Inferior parietal cortex (tissue), 1 donor: Measurements from ENCODE around the gene PDE3A.
"Not testable (repeated sequence)": the region's sequence is repeated elsewhere in the genome, so short reads cannot be mapped to it uniquely, and the experiment has no call there.

Experiments
- DNase-seq: peaks from one replicate; pipeline ENCODE4 v3.0.0-alpha.2; 2016; ENCODE audit errors: extremely low spot score

The PDE3A gene

DNA sequence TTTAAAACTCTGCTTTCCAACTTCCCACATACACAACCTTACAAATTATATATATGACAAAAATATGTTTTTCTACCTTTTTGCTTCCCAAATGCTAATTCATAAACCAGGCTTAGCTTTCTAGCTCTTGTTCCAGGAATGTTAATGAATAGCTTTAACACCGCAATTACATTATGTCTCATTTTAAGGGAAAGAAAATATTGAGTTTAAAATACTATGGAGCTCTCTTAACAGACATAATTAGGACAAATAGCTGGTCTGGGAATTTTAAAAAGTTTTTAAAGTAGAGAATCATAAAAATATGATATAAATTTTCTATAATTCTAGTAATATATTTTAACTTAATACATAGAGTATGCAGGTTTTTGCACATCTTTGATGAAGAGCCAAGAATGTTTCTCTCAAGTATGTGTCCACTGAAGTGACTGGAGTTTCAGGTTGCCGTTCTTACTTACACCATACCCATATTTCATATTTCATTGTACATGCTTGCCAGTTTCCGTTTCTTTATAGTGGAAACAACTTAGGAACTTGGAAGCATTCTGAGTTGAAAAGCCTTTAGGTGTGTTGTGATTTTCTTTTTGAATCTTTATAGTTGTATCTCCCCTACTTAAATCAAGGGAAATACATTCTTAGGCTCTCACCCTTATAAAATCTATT is 236.2 kb downstream of the PDE3A start:
- DNase-seq = no peak

DNA sequence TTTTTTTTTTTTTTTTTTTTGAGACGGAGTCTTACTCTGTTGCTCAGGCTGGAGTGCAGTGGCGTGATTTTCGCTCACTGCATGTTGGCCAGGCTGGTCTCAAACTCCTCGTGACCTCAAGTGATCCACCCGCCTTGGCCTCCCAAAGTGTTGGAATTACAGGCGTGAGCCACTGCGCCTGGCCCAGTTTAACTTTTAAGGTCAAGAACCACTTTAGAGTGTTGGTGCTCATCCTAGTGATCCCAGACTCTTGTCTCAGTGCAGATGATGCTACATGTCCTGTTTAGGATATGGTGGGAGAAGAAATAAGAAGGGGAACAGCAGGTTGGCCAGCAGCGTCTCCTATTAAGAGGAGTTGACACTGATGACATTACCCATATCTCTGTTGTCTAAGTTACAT is 246.7 kb downstream of the PDE3A start:
- DNase-seq = not testable (repeated sequence)

DNA sequence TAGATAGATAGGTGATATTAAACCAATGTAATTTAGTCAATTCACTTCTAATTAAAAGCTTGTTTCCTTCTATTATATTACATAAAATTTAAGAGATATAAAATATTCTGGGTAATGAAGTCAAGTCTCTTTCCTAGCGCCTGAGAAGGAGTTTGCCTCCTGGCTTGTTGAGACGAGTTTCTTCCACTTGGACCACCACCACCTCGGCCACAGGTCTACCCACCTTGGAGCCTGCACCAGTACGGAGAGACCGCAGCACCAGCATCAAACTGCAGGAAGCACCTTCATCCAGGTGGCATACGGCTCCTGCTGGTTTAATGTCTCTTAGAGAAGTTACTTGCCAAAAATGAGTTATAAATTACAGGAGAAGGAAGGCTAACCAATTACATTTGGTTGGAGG is 247.8 kb downstream of the PDE3A start:
- no peak for DNase-seq

DNA sequence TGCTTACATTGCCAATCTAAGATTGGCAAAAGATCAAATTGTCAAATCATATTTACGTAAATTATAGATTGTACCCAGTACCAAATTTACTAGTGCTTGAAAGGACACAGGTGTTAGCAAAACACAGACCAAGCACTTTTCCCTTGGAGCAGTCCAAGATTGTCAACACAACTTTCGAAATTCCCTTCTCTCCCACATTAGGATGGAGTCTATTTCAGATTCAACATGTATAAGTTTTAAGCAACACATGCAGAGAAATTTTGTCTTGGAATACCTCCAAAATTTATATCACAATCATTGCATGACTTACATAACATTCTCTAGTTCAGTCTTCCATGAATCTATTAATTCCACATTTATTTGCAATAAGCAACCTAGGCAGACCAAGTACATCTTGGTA is 251.9 kb downstream of the PDE3A start:
- DNase-seq = no peak

DNA sequence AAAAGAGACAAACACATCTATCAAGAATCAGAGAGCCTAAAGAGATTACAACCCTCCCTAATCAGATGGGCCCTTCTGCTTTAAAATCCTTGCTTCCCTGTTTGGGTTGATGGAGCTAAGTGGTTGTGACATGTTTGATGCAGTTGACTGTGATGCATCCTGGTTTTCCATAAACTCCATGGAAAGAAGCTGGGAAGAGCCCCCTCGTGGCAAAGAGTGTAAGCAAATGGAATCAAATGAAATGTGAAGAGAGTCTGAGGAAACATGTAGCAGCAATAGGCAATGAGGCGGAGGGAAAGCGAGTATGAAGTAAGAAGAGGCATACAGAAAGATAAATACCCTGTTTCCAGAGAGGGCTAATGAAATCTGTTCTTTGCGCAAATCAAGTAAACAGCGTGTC is 256.4 kb downstream of the PDE3A start:
- DNase-seq = no peak

DNA sequence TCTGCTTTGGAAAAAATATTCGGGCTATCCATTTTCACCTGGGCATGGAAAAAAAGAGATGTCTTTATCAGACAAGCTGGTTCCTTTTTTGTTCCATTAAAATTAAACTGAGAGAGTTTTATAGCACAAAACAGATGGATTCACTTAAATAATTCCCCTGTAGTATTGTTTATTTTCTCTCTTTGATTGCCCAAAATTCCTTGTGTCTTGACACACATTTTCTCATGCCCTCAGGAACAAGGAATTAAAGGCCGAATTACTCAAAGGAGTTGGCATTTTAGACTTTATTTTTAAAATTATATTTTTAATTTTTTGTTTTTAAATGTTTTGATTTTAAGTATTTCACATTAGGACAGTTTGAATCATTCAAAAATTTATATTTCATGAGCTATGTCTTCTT is 257.2 kb downstream of the PDE3A start:
- no peak for DNase-seq

DNA sequence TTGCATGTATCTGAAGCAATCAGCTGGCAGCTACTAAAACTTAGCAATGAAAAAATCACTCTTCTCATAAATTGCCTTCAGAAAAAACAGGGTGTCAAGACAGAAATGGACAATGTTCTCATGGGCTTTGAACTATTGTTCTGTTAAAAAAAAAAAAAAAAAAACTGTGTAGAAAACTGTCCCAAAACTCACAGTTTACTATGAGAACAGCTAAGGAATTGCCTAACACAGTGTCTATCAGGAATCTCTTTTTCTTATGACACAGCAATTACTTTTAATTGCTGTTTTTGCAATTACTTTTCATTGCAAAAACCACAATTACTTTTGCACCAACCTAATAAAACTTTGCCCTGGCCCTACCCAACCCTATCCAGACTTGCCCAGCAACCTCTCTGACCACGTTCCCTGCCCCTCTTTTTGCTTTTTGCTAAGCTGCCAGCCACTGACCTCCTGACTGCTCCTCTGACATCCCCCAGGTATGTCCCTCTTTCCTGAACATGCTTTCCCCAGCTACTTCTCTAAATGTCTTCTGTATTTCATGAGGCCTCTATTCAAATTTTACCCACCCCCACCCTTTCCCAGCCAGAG is 258.8 kb downstream of the PDE3A start:
- no peak for DNase-seq

DNA sequence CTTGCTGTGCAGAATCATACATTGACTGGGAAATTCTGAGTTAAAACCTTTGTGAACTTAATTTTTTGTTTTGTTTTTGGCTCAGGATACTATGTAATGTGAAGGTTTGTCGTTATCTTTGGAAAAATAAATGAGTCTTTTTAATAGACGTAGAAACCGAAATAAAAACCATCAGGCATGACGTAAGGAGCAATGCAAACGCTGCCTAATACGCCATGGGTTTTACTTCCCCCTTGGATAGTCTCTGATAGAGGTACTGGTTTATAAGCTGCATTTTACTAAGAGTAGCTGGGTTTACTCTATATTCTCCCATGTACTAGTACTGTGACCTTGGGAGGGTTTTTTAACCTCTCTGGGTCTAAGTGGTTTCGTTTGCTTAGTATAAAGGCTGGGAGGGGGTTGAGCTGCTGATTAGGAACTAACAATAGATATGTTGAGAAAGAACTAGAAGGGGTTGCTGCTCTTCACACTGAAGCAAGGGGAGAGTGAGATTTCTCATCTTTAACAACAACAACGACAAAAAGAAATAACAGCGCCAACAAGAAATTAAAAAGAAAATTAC is 260.0 kb downstream of the PDE3A start:
- DNase-seq = no peak

DNA sequence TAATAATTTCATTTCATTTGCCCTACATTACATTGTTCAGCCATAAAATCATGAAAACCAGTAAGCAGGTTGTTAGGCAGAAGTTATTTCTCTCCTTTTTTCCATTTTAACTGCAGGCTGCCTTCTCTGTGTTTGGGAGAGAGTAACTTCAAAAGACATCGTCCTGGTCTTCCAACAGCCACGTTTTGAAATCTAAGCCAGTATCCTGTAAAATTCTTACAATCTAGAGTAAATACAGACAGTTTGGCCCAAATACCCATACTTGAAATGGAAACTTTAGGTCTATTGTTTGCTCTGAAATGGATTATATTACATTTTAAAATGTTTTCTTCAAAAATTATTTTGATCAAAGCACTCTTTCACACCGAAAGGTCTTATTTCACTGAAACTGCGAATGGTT is 260.7 kb downstream of the PDE3A start:
- no peak for DNase-seq

DNA sequence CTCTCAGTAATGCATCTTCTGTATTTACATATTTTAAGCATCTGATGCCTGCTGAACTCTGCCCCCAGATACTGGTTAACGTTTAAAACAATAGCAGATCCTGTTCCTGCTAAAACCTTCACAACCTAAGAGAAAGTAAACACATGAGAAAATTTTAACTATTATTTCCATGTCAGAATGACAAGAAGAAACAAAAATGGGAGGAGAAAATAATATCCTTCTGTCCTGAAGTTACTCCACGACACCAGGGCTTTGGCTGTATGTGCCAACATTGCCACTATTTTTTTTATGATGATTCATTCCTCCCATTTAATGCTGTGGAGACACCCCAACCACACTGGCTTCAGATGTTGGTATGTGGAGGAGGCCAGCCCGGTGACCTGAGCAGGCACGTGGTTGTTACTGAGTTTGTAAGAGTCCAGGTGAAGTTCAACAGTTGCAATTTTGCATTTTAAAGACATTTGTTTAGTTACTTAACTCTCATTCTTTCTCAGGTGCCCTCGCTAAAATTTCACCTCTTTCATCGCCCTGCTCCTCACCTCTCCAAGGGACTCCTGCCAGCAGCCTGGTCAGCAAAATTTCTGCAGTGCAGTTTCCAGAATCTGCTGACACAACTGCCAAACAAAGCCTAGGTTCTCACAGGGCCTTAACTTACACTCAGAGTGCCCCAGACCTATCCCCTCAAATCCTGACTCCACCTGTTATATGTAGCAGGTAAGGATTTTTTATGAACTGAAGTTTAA is 261.2 kb downstream of the PDE3A start:
- DNase-seq = no peak

DNA sequence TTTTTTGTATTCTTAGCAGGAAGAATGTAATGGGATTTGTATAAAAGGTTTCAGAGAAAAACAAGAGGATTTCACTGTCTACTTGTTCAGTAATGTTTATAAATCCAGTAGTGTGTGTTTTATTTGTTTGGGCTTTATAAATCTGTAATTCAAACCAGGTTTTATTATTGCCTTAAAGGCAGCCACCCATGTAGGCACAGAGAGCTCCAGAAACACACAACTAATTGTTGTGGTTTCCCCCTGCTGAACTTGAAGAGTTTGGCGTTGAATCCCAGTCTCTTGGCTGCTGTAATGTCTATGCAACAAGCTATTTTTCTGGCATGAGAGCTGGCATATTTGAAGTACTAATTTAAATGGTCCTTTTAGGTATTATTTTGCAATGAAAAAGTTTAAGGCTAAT is 263.4 kb downstream of the PDE3A start:
- DNase-seq = no peak

DNA sequence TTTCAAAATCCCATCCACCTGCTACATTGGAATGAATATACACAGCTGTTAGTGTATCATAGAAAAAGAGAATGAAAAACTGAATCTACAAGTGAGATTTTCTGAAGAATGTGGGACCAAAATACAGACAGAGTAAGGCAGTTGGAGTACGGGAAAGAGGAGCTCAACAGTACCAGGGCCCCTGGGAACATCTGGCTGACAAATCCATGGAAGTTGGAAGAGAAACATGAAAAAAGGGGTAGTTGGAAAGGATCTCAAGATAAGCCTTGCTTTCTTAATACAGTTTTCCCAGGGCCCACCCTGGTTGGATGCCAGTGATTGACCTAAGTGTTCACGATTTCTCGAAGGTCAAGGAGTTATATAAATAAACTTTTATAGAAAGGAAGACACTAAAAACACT is 272.8 kb downstream of the PDE3A start:
- no peak for DNase-seq

DNA sequence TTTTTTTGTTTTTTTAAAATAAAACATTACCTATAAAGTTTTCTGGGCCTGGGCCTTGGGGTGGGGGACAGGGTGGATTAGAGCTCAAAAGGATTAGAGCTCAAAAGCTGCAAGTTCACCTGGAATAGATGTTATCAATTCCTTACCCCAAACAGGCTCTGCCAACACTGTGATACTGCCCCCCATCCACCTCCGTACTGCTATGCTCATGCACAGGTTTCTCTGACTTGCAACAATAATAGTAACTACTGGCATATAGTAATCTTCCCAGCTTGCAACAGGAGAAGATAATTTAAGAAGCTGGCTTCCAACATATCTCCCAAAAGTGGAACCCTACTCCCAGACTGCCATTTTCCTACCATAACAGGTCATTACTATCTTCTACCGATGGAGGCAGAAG is 275.5 kb downstream of the PDE3A start:
- DNase-seq = no peak

DNA sequence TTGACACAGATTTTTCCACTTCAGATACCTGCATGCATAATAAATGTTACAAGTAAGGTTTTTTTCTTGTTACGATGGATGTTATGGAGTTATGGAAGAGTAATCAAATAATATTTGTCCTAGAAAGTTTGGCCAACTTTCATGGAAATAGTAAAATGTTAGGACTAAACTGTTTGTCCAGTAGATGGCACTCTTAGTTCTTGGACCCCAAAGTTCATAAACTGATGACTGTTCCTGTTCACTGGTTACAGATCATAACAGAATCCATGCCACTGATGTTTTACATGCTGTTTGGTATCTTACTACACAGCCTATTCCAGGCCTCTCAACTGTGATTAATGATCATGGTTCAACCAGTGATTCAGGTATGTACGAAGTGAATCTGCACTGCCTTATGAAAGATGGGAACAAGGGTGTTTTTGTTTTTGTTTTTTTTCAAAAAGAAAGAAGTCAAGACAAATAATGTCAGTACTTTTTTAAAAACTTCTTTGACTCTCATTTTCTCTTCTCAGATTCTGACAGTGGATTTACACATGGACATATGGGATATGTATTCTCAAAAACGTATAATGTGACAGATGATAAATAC is 278.0 kb downstream of the PDE3A start:
- peak; percentile 71 for DNase-seq

DNA sequence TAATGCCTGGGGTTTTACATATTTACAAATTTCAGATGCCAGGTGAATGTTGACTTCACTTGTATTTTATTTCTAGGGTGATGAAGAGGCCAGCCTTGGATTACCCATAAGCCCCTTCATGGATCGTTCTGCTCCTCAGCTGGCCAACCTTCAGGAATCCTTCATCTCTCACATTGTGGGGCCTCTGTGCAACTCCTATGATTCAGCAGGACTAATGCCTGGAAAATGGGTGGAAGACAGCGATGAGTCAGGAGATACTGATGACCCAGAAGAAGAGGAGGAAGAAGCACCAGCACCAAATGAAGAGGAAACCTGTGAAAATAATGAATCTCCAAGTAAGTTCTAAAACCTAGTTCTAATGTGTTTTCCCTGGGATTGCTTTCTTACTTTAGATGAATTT is 285.5 kb downstream of the PDE3A start:
- no peak for DNase-seq

DNA sequence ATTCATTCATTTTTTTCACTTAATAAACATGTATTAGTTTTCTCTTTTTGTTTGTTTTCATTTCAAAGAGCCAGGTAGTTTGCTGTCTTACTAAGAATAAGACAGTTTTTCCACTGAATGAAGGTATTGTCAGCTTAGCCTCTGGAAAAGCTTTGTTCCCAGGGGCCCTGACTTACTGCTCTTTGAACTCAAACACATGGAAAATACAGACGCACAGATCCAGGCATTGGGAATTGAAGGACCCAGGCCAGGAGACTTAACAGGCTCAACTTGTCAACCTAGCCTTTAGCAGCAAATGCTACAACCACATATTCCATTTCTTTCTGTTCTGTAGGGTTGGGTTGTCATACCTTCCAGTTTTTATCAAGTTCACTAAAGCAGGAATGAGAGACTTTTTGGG is 288.3 kb downstream of the PDE3A start:
- DNase-seq = no peak

DNA sequence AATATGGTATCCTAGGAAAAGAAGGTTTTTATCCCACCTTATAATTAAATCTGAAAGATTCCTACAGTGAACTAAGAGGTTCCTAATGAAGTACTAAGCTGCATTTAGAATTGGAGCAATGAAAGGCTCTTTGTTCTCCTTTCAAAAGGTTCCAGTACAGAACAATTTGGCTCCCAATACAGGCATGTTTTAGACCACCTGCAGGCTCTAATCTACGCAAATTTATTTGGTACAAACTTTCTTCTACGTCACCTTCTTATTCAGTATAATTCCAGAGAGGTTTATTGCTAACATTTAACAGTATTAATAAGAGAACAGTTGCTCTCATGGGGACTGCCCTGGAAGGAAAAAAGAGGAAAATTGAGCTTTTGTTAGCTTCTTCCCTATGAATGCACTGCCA is 289.2 kb downstream of the PDE3A start:
- DNase-seq = no peak

DNA sequence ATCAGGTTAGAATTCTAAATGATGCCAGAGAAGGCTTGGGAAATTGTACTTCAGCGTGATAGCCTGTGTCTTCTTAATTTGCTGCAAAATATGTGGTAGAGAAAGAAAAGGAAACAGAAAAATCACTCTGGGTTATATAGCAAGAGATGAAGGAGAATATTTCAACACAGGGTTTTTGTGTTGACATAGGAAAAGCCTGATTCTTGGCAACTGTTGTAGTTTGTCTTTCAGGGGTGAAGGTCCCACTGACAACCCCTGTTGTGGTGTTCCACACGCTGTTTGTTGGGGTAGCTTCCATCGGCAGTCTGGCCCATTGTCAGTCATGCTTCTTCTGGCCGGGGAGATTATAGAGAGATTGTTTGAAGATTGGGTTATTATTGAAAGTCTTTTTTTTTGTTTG is 313.0 kb downstream of the PDE3A start:
- DNase-seq = no peak

DNA sequence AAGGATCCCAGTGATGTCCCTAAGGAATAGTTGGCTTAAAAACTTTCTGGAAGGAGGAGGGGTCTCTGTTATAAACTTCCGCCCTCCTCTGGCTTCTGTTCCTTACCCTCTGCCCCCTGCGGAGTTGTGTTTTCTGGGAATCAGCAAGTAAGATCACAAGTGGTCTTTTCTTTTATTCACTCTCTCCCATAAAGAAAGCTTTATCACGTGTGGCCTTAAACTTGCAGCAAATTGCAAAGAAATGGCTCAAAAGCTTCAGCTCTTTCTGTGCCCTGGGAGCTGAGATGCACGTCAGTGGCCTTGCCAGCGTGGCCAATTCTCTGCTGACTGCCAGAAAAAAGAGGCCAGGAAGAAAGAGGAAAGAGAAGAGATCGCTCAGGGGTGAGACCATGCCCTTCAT is 326.9 kb downstream of the PDE3A start, which contains the start of gene SLCO1C1:
SLCO1C1 (plus strand) TSS at position 101 of the 400 bp plus-strand sequence. CDS start 4,245 bp downstream, outside the sequence.
- DNase-seq = no peak

DNA sequence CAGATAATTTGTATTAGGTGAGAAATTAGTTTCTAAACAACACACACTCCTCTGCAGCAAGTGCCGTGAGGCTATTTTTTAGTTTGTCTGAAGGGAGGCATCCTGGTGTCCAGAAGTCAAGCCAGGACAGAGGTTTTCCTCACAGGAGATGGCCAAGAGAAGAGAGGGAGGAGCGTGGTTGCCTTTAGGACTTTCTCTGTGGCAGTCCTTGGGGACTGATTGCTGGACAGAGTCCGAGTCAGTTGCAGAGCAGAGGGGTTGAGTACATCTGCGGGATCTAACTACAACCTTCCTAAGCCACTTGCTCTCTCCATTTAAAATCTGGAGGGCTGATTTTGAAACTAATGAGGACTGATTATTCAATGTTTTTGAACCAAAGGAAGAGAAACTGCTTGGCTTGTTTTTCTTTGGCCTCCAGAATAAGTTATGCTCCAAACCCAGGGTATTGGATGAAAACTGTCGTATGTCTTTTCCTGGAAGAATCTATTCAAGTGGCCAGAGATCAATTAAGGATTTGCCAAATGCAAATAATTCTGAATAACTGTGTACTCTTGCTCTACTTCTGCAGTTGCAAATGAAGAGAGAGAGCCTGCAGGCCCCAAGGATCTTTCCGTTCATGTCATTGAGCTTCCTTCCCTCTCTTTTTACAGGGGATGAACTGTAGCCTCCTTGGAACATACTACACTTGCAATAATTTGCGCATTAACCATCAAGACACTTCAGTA is 328.0 kb downstream of the PDE3A start:
- peak; percentile 21 for DNase-seq

DNA sequence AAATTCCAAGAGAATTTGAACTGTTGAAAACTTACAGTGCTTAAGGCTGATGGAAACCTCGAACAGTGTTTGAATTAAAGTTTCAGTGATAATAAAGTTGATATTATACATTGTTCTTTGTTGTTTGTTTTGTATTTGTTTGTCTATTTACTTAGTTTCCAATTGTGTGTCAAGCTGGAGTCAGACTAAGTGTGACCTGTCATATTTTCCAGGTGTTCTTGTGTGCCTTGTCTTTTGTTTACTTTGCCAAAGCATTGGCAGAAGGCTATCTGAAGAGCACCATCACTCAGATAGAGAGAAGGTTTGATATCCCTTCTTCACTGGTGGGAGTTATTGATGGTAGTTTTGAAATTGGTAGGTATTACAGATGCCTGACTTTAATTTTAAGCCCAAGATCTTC is 332.8 kb downstream of the PDE3A start:
- no peak for DNase-seq

DNA sequence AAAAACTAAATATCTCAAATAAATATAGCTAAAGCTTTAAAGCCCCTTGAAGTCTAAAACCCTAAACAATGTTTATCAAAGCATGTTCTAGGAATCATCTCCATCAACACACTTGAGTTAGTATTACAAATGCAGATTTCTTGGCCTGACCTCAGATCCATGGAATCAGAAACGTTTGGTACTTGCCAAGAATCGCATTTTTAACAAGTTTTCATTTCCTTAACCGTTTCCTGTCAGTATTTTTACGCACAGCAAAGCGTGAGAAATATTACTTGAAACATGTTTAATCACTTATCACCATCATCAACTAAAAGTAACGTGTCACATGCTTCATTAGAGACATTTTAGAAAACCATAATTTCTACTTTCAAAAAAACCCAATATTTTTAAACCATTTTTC is 336.5 kb downstream of the PDE3A start:
- no peak for DNase-seq
